Endodermal cell (in vitro differentiated cells): ENCODE measurements around the gene ACP3. TPM values are rescaled to one million over a fixed set of nuclear protein-coding genes. Genes with fewer than 3 reads are reported as not detected.

ENCODE experiments used
- DNase-seq: peaks from one replicate; pipeline ENCODE4 v3.0.0-alpha.2; 2017
- H3K27ac ChIP-seq: 2 replicates; pipeline ENCODE4 v1.5.1; 2013; ENCODE audit warnings: mild to moderate bottlenecking, low read depth, low read length, moderate library complexity
- H3K27me3 ChIP-seq: 2 replicates; pipeline ENCODE4 v1.6.1; 2013; ENCODE audit warnings: mild to moderate bottlenecking, low read length, moderate library complexity; ENCODE audit not compliant: insufficient read depth, control insufficient read depth, poor library complexity, severe bottlenecking
- H3K36me3 ChIP-seq: 2 replicates; pipeline ENCODE4 v1.7.0; 2013; ENCODE audit warnings: mild to moderate bottlenecking, low read length, moderate library complexity; ENCODE audit not compliant: control insufficient read depth, insufficient read depth
- H3K4me1 ChIP-seq: one replicate; pipeline ENCODE4 v1.7.0; 2013; ENCODE audit warnings: low read length; ENCODE audit not compliant: control insufficient read depth, insufficient read depth
- H3K4me3 ChIP-seq: 2 replicates; pipeline ENCODE4 v1.5.1; 2013; ENCODE audit warnings: mild to moderate bottlenecking, low read length, moderate library complexity
- H3K9ac ChIP-seq: 2 replicates; pipeline ENCODE4 v1.6.1; 2013; ENCODE audit warnings: mild to moderate bottlenecking, low read length, moderate library complexity; ENCODE audit not compliant: poor library complexity, severe bottlenecking; ENCODE audit errors: extremely low read depth
- H3K9me3 ChIP-seq: 2 replicates; pipeline ENCODE4 v1.6.1; 2013; ENCODE audit warnings: mild to moderate bottlenecking, low read length, moderate library complexity; ENCODE audit not compliant: control insufficient read depth
- H3K27ac Mint-ChIP-seq: 2 replicates; pipeline ENCODE4 v1.8.0; 2020; ENCODE audit warnings: mixed read lengths
- H3K27me3 Mint-ChIP-seq: 2 replicates; pipeline ENCODE4 v1.8.0; 2021; ENCODE audit warnings: mild to moderate bottlenecking, mixed read lengths; ENCODE audit not compliant: insufficient read depth
- H3K36me3 Mint-ChIP-seq: 2 replicates; pipeline ENCODE4 v1.8.0; 2020; ENCODE audit warnings: low read depth, mixed read lengths
- H3K4me1 Mint-ChIP-seq: 2 replicates; pipeline ENCODE4 v1.8.0; 2020; ENCODE audit warnings: mixed read lengths
- H3K4me3 Mint-ChIP-seq: 2 replicates; pipeline ENCODE4 v1.8.0; 2020; ENCODE audit warnings: mild to moderate bottlenecking, moderate library complexity, mixed read lengths
- H3K9me3 Mint-ChIP-seq: 2 replicates; pipeline ENCODE4 v1.8.0; 2020; ENCODE audit warnings: mild to moderate bottlenecking, mixed read lengths
- WGBS, 2 experiments: methylation state at CpG; one replicate each; pipeline versions ENCODE4 v1.1.5 to v1.1.7; 2013; ENCODE audit warnings: missing lambda C conversion rate in 2 of 2, mixed read lengths in 1 of 2; ENCODE audit not compliant: insufficient coverage in 1 of 2, insufficient read length in 1 of 2; 5-methylcytosine and 5-hydroxymethylcytosine counted together
- total RNA-seq, 2 donors: library from RNA; stranded (reverse); fragmentation: NEBNext Ultra II Directional in 1 of 2; extraction: Animal tissue kit (Norgen Biotek cat#: 25700) in 1 of 2; gene quantifications; 2 replicates in 1 of 2; 3 replicates in 1 of 2; pipeline ENCODE4 v1.2.1, GENCODE V29; 2021
- TF ChIP-seq, protein P1 (sequence below): fragments of 200-600 bp; sonication (generic); conservative IDR thresholded peaks from 2 replicates; pipeline ENCODE4 v1.5.0; 2021; ENCODE audit warnings: antibody characterized with exemption, mild to moderate bottlenecking

The ACP3 gene
- total RNA-seq, 2 donors from 2014 or later = 17.0 to 24.6 TPM

DNA sequence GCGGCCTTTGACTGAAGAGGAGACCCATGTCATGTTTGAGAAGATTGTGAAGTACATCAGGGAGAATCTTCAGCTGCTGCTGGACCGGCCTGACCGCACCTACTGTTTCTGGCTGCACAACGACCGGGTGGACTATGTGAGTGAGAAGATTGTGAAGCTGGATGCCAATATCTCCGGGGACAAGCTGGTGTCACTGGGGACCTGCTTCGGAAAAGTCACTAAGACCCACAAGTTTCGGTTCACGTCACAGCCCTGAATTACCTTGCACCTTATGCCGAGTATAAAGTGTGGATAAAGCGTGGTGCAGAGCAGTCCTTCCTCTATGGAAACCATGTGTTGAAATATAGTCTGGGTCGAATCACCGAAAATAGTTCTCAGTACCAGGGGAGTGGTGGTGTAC is 84.0 kb downstream of the ACP3 start:
- WGBS, 2 experiments = 95 to 96% methylated on average over 8 to 13 of the region's 13 CpGs
- no peaks in the 10 kb centered on the region for H3K36me3 ChIP-seq
- no peaks in the 10 kb centered on the region for H3K27me3 ChIP-seq
- peaks cover 5% of the 10 kb centered on the region for H3K9me3 Mint-ChIP-seq
- no peaks in the 10 kb centered on the region for H3K9me3 ChIP-seq
- H3K4me1 ChIP-seq = no peaks in the 10 kb centered on the region
- H3K4me3 Mint-ChIP-seq = no peak overlapping the region
- no peaks in the 10 kb centered on the region for H3K27me3 Mint-ChIP-seq
- DNase-seq = no peak
- no peak overlapping the region for H3K9ac ChIP-seq
- no peaks in the 10 kb centered on the region for H3K36me3 Mint-ChIP-seq
- H3K4me3 ChIP-seq = no peak overlapping the region
- no peak overlapping the region for H3K27ac ChIP-seq
- no peaks in the 10 kb centered on the region for H3K4me1 Mint-ChIP-seq
- H3K27ac Mint-ChIP-seq = no peak overlapping the region
- TF ChIP-seq, protein P1, sequence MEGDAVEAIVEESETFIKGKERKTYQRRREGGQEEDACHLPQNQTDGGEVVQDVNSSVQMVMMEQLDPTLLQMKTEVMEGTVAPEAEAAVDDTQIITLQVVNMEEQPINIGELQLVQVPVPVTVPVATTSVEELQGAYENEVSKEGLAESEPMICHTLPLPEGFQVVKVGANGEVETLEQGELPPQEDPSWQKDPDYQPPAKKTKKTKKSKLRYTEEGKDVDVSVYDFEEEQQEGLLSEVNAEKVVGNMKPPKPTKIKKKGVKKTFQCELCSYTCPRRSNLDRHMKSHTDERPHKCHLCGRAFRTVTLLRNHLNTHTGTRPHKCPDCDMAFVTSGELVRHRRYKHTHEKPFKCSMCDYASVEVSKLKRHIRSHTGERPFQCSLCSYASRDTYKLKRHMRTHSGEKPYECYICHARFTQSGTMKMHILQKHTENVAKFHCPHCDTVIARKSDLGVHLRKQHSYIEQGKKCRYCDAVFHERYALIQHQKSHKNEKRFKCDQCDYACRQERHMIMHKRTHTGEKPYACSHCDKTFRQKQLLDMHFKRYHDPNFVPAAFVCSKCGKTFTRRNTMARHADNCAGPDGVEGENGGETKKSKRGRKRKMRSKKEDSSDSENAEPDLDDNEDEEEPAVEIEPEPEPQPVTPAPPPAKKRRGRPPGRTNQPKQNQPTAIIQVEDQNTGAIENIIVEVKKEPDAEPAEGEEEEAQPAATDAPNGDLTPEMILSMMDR = no peak

GRCh38 chr3:132404276-132404675 is 87.1 kb downstream of the ACP3 start:
- H3K4me3 Mint-ChIP-seq = no peak overlapping the region
- H3K36me3 Mint-ChIP-seq = no peaks in the 10 kb centered on the region
- H3K36me3 ChIP-seq = no peaks in the 10 kb centered on the region
- H3K9me3 ChIP-seq = no peaks in the 10 kb centered on the region
- WGBS, 2 experiments = 94 to 100% methylated on average over 1 to 3 of the region's 3 CpGs
- H3K4me1 Mint-ChIP-seq = no peaks in the 10 kb centered on the region
- DNase-seq = no peak
- H3K4me1 ChIP-seq = no peaks in the 10 kb centered on the region
- H3K27me3 Mint-ChIP-seq = no peaks in the 10 kb centered on the region
- H3K27ac ChIP-seq = no peak overlapping the region
- H3K27me3 ChIP-seq = no peaks in the 10 kb centered on the region
- H3K27ac Mint-ChIP-seq = no peak overlapping the region
- no peaks in the 10 kb centered on the region for H3K9me3 Mint-ChIP-seq
- TF ChIP-seq, protein P1 = no peak
- H3K9ac ChIP-seq = no peak overlapping the region
- H3K4me3 ChIP-seq = no peak overlapping the region

DNA sequence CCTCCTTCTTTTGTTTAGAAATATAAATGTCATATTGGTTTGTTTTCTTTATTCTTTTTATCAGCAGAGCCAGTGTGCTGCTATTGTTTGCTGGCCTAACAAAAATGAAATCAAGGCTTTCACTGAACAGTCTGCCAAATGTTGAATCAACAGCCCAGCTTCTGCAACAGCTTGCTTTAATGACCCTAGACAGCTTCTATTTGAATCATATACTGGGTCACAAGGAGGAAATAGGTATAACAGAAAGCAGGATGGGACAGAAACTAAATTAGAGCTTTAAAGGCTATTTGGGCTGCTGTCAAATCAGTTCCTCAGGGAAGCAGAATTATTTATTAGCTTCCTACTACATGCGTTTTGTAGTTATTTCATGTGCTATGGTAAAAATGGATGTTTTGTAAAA is 88.0 kb downstream of the ACP3 start:
- WGBS, 2 experiments = no CpG with 5 or more reads among the region's 1 CpG
- no peak overlapping the region for H3K4me3 ChIP-seq
- no peaks in the 10 kb centered on the region for H3K4me1 ChIP-seq
- no peak overlapping the region for H3K9ac ChIP-seq
- no peaks in the 10 kb centered on the region for H3K9me3 ChIP-seq
- Mint-ChIP-seq H3K9me3 (no peaks in the 10 kb centered on the region), H3K36me3 (no peaks in the 10 kb centered on the region), H3K4me1 (no peaks in the 10 kb centered on the region), H3K4me3 (no peak overlapping the region), H3K27me3 (no peaks in the 10 kb centered on the region), H3K27ac (no peak overlapping the region)
- TF ChIP-seq, protein P1 = no peak
- DNase-seq = no peak
- H3K27me3 ChIP-seq = no peaks in the 10 kb centered on the region
- H3K27ac ChIP-seq = no peak overlapping the region
- H3K36me3 ChIP-seq = no peaks in the 10 kb centered on the region
